K562 (cell line): ENCODE data around the gene ROS1.

Experiments used
- BHLHE40 ChIP-seq: IDR thresholded peaks from 2 replicates; pipeline ENCODE4 v1.6.1; 2011; ENCODE audit warnings: low read length, improper control_type of control experiment
- EP300 ChIP-seq: IDR thresholded peaks from 2 replicates; pipeline ENCODE4 v1.6.1; 2012; ENCODE audit warnings: low read length, improper control_type of control experiment
- POLR2A ChIP-seq: fragments of 450-650 bp; conservative IDR thresholded peaks from 2 replicates; pipeline ENCODE4 v1.6.1; 2016
- POLR2AphosphoS5 ChIP-seq: IDR thresholded peaks from 2 replicates; pipeline ENCODE4 v1.6.1; 2011; ENCODE audit warnings: mild to moderate bottlenecking, low read depth, low read length, moderate library complexity; ENCODE audit not compliant: control insufficient read depth, insufficient read depth
- ZNF311 ChIP-seq: fragments of 250-450 bp; sonication (Bioruptor Pico); IDR thresholded peaks from 2 replicates; pipeline ENCODE4 v1.4.0; 2020; ENCODE audit warnings: mild to moderate bottlenecking, moderate library complexity
- ZNF668 ChIP-seq: fragments of 250-450 bp; sonication (Bioruptor Pico); IDR thresholded peaks from 2 replicates; pipeline ENCODE4 v1.8.0; 2022; ENCODE audit warnings: mild to moderate bottlenecking, inconsistent platforms
- ZNF707 ChIP-seq: fragments of 250-450 bp; sonication (Bioruptor Pico); conservative IDR thresholded peaks from 2 replicates; pipeline ENCODE4 v1.8.0; 2022; ENCODE audit warnings: inconsistent platforms, mild to moderate bottlenecking, moderate library complexity
- TF ChIP-seq, protein P1 (sequence below), 3 experiments: IDR thresholded peaks in 2 of 3; conservative IDR thresholded peaks in 1 of 3; 2 replicates each; pipeline ENCODE4 v1.5.1; 2011 to 2012; ENCODE audit warnings: low read length in 3 of 3, mild to moderate bottlenecking in 3 of 3, control low read depth in 2 of 3, improper control_type of control experiment in 1 of 3, inconsistent platforms in 1 of 3, low read depth in 1 of 3, mixed read lengths in 1 of 3, moderate library complexity in 1 of 3; ENCODE audit not compliant: insufficient read depth in 2 of 3
- TF ChIP-seq, protein P2 (sequence below): sonication (generic); formaldehyde crosslinking; IDR thresholded peaks from 2 replicates; pipeline ENCODE4 v1.8.1; 2022; ENCODE audit warnings: missing genetic modification reagents
- TF ChIP-seq, protein P3 (sequence below): fragments of 450-650 bp; IDR thresholded peaks from 2 replicates; pipeline ENCODE4 v1.6.1; 2016; ENCODE audit warnings: antibody characterized with exemption
- TF ChIP-seq, protein P4 (sequence below): IDR thresholded peaks from 2 replicates; pipeline ENCODE4 v1.6.1; 2016; ENCODE audit warnings: missing genetic modification characterization, missing compliant biosample characterization

DNA sequence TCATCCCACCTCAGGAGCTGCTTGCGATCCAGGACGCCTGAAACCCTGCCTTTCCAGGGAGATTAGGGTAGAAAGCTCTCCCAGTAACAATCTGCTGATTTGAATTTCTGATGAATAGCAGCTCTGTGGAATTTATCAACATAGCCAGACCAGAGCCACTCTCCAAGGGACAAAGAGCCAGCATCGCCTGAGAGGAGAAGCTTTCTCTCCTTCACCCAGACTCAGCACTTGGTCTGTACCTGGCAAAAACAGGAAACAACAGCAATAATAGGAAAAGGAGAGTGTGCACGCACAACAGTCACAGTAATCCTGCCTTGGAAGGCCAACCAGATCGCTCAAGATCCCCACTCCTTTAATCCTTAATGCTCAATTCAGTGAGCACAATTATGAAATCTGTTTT is 22.3 kb upstream of the ROS1 start:
- TF ChIP-seq, protein P1, sequence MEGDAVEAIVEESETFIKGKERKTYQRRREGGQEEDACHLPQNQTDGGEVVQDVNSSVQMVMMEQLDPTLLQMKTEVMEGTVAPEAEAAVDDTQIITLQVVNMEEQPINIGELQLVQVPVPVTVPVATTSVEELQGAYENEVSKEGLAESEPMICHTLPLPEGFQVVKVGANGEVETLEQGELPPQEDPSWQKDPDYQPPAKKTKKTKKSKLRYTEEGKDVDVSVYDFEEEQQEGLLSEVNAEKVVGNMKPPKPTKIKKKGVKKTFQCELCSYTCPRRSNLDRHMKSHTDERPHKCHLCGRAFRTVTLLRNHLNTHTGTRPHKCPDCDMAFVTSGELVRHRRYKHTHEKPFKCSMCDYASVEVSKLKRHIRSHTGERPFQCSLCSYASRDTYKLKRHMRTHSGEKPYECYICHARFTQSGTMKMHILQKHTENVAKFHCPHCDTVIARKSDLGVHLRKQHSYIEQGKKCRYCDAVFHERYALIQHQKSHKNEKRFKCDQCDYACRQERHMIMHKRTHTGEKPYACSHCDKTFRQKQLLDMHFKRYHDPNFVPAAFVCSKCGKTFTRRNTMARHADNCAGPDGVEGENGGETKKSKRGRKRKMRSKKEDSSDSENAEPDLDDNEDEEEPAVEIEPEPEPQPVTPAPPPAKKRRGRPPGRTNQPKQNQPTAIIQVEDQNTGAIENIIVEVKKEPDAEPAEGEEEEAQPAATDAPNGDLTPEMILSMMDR (IDR thresholded peaks at IDR 0.05 in 2 of 3, conservative IDR thresholded peaks at IDR 0.05 in 1 of 3; ENCODE audit: insufficient read depth in 2 of 3, low read depth in 1 of 3, low read length in 3 of 3) = no peak
- no peak for TF ChIP-seq ZNF668 (CRISPR knock-in tag)
- TF ChIP-seq ZNF707 (CRISPR knock-in tag) = no peak
- no peak for TF ChIP-seq BHLHE40
- TF ChIP-seq, protein P2, sequence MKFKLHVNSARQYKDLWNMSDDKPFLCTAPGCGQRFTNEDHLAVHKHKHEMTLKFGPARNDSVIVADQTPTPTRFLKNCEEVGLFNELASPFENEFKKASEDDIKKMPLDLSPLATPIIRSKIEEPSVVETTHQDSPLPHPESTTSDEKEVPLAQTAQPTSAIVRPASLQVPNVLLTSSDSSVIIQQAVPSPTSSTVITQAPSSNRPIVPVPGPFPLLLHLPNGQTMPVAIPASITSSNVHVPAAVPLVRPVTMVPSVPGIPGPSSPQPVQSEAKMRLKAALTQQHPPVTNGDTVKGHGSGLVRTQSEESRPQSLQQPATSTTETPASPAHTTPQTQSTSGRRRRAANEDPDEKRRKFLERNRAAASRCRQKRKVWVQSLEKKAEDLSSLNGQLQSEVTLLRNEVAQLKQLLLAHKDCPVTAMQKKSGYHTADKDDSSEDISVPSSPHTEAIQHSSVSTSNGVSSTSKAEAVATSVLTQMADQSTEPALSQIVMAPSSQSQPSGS (CRISPR knock-in tag) = no peak
- no peak for TF ChIP-seq ZNF311 (CRISPR knock-in tag)
- no peak for TF ChIP-seq POLR2A
- TF ChIP-seq EP300 = no peak
- TF ChIP-seq, protein P3, sequence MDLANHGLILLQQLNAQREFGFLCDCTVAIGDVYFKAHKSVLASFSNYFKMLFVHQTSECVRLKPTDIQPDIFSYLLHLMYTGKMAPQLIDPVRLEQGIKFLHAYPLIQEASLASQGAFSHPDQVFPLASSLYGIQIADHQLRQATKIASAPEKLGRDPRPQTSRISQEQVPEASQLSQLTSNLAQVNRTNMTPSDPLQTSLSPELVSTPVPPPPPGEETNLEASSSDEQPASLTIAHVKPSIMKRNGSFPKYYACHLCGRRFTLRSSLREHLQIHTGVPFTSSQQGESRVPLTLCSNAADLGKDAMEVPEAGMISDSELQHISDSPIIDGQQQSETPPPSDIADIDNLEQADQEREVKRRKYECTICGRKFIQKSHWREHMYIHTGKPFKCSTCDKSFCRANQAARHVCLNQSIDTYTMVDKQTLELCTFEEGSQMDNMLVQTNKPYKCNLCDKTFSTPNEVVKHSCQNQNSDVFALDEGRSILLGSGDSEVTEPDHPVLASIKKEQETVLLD = no peak
- TF ChIP-seq, protein P4, sequence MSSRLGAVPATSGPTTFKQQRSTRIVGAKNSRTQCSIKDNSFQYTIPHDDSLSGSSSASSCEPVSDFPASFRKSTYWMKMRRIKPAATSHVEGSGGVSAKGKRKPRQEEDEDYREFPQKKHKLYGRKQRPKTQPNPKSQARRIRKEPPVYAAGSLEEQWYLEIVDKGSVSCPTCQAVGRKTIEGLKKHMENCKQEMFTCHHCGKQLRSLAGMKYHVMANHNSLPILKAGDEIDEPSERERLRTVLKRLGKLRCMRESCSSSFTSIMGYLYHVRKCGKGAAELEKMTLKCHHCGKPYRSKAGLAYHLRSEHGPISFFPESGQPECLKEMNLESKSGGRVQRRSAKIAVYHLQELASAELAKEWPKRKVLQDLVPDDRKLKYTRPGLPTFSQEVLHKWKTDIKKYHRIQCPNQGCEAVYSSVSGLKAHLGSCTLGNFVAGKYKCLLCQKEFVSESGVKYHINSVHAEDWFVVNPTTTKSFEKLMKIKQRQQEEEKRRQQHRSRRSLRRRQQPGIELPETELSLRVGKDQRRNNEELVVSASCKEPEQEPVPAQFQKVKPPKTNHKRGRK = no peak
- TF ChIP-seq POLR2AphosphoS5 = no peak
